ENCODE results near the gene RAB3GAP1.

DNA sequence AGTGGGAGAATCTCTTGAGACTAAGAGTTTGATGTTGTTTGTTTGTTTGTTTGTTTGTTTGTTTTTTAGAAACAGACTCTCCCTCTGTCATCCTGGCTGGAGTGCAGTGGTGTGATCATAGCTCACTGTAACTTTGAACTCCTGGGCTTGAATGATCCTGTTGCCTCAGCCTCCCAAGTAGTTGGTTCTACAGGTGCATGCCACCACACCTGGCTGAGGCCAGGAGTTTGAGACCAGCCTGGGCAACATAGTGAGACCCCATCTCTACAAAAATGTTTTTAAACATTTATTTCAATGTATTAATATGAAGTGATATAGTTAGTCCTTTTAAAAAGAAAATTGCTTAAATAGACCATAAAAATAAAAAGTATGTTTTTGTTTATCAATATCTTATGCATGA is 40.5 kb upstream of the RAB3GAP1 start:
- TF ChIP-seq, protein P1, sequence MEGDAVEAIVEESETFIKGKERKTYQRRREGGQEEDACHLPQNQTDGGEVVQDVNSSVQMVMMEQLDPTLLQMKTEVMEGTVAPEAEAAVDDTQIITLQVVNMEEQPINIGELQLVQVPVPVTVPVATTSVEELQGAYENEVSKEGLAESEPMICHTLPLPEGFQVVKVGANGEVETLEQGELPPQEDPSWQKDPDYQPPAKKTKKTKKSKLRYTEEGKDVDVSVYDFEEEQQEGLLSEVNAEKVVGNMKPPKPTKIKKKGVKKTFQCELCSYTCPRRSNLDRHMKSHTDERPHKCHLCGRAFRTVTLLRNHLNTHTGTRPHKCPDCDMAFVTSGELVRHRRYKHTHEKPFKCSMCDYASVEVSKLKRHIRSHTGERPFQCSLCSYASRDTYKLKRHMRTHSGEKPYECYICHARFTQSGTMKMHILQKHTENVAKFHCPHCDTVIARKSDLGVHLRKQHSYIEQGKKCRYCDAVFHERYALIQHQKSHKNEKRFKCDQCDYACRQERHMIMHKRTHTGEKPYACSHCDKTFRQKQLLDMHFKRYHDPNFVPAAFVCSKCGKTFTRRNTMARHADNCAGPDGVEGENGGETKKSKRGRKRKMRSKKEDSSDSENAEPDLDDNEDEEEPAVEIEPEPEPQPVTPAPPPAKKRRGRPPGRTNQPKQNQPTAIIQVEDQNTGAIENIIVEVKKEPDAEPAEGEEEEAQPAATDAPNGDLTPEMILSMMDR (IDR thresholded peaks at IDR 0.05): no peak
- TF ChIP-seq EP300 (IDR thresholded peaks at IDR 0.05) (no peak), POLR2A (IDR thresholded peaks at IDR 0.05) (no peak)

Data from tibial nerve (tissue), 4 donors.